Hepatocyte (in vitro differentiated cells): ENCODE measurements around the gene HNRNPLL. TPM values are rescaled to one million over a fixed set of nuclear protein-coding genes. Genes with fewer than 3 reads are reported as not detected.

Experiments used
- DNase-seq: peaks from one replicate; pipeline ENCODE4 v3.0.0-alpha.2; 2016; ENCODE audit warnings: low spot score
- H2AFZ ChIP-seq: fragments of 200-600 bp; sonication (generic); 2 replicates; pipeline ENCODE4 v1.6.0; 2016; ENCODE audit warnings: antibody characterized with exemption, mild to moderate bottlenecking
- H3K27ac ChIP-seq: fragments of 200-600 bp; sonication (generic); 2 replicates; pipeline ENCODE4 v1.5.1; 2016; ENCODE audit warnings: mild to moderate bottlenecking
- H3K27me3 ChIP-seq: fragments of 200-600 bp; sonication (generic); 2 replicates; pipeline ENCODE4 v1.6.1; 2016
- H3K36me3 ChIP-seq: fragments of 200-600 bp; sonication (generic); replicated peaks from 2 replicates; pipeline ENCODE4 v1.5.1; 2016; ENCODE audit warnings: low read depth; ENCODE audit not compliant: insufficient read depth
- H3K4me1 ChIP-seq: fragments of 200-600 bp; sonication (generic); 2 replicates; pipeline ENCODE4 v1.5.1; 2016; ENCODE audit warnings: mild to moderate bottlenecking, moderate library complexity; ENCODE audit not compliant: insufficient read depth
- H3K4me2 ChIP-seq: fragments of 200-600 bp; sonication (generic); 2 replicates; pipeline ENCODE4 v1.6.0; 2016
- H3K4me3 ChIP-seq: fragments of 200-600 bp; sonication (generic); 2 replicates; pipeline ENCODE4 v1.5.1; 2016; ENCODE audit warnings: mild to moderate bottlenecking
- H3K79me2 ChIP-seq: fragments of 200-600 bp; sonication (generic); 2 replicates; pipeline ENCODE4 v1.6.0; 2017; ENCODE audit warnings: mild to moderate bottlenecking
- H3K9me2 ChIP-seq: fragments of 200-600 bp; sonication (generic); replicated peaks from 2 replicates; pipeline ENCODE4 v1.6.0; 2017; ENCODE audit warnings: mild to moderate bottlenecking; ENCODE audit not compliant: insufficient read depth
- H3K9me3 ChIP-seq: fragments of 200-600 bp; sonication (generic); 2 replicates; pipeline ENCODE4 v1.5.1; 2016; ENCODE audit warnings: low read depth, mild to moderate bottlenecking
- H4K20me1 ChIP-seq: fragments of 200-600 bp; sonication (generic); 2 replicates; pipeline ENCODE4 v1.6.0; 2016; ENCODE audit warnings: mild to moderate bottlenecking; ENCODE audit not compliant: insufficient read depth, poor library complexity, severe bottlenecking
- CTCF ChIP-seq: fragments of 200-600 bp; sonication (generic); IDR thresholded peaks from 2 replicates; pipeline ENCODE4 v1.5.1; 2016; ENCODE audit warnings: antibody characterized with exemption, mild to moderate bottlenecking; ENCODE audit not compliant: poor library complexity
- EZH2 ChIP-seq: fragments of 200-600 bp; sonication (generic); IDR thresholded peaks from 2 replicates; pipeline ENCODE4 v1.6.1; 2016; ENCODE audit warnings: antibody characterized with exemption, mild to moderate bottlenecking, borderline replicate concordance
- EZH2phosphoT487 ChIP-seq: fragments of 200-600 bp; sonication (generic); IDR thresholded peaks from one replicate; pipeline ENCODE4 v1.6.1; 2018; ENCODE audit warnings: antibody characterized with exemption, mild to moderate bottlenecking, low read depth, moderate library complexity; ENCODE audit not compliant: unreplicated experiment, severe bottlenecking
- WGBS: methylation state at CpG from one replicate; pipeline ENCODE4 v1.1.6; 2016; ENCODE audit warnings: low lambda C conversion rate; ENCODE audit errors: missing lambda C conversion rate; 5-methylcytosine and 5-hydroxymethylcytosine counted together
- polyA plus RNA-seq: library from polyadenylated mRNA; unstranded; fragments of >200 nt; fragmentation: Nextera tagmentation; extraction: Ambion mirVana; gene quantifications from 2 replicates; pipeline ENCODE4 v1.2.1, GENCODE V29; 2016
- total RNA-seq: library from RNA; depleted of rRNA; stranded (reverse); fragments of >200 nt; gene quantifications from 2 replicates; pipeline ENCODE4 v1.2.3, GENCODE V29; 2014

Gene HNRNPLL
- total and polyA plus RNA-seq, 2 experiments from 2014 or later: 37.6 to 55.7 TPM

- WGBS: 83% methylated on average over 4 of the region's 4 CpGs
- Histone ChIP-seq H3K9me2 (no peaks in the 10 kb centered on the region), H3K4me3 (no peak overlapping the region), H3K27me3 (no peaks in the 10 kb centered on the region), H3K4me2 (no peak overlapping the region), H4K20me1 (no peaks in the 10 kb centered on the region), H3K9me3 (no peaks in the 10 kb centered on the region), H3K4me1 (no peaks in the 10 kb centered on the region), H3K27ac (no peak overlapping the region), H3K79me2 (no peaks in the 10 kb centered on the region), H3K36me3 (no peaks in the 10 kb centered on the region), H2AFZ (no peak overlapping the region)
- no peak for TF ChIP-seq CTCF
- no peak for TF ChIP-seq EZH2
- no peak for TF ChIP-seq EZH2phosphoT487
- no peak for DNase-seq
Measured at GRCh38 chr2:38549851-38550250, 52.9 kb downstream of the HNRNPLL start.

DNA sequence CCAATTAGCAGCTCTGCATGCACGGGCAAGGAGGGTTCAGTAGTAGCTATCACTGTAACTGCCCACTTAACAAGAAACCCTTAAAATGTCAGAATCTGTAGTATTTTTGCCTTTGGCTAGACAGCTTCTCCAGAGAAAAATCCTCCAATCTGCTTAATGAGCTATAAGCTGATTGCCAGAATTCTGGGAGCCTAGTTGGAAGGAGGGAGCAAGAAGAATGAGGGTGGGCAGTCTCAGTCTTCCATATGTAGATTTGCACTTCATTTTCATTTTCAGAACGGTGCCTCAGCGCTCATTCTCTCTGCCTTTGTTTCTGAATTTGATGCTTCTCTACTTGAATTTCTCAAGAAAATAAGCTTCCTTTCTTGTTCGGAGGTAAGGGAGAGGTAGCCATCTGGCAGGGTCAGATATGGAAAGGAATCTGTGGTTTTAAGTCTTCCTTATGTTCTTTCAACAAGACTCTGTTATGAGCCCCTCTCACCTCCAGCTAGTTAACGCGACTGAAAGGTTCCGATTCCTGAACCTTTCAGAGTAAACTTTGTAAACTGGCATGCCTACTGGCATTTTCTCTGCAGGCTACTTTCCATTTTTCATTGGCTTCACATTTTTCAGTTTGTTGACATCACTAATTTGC, 53.5 kb downstream of the HNRNPLL start:
- Histone ChIP-seq H2AFZ (no peak overlapping the region), H4K20me1 (no peaks in the 10 kb centered on the region), H3K27ac (no peak overlapping the region), H3K9me3 (no peaks in the 10 kb centered on the region), H3K4me2 (no peak overlapping the region), H3K79me2 (no peaks in the 10 kb centered on the region), H3K4me1 (no peaks in the 10 kb centered on the region), H3K4me3 (no peak overlapping the region), H3K9me2 (no peaks in the 10 kb centered on the region), H3K27me3 (no peaks in the 10 kb centered on the region), H3K36me3 (no peaks in the 10 kb centered on the region)
- WGBS: 76% methylated on average over 7 of the region's 7 CpGs
- no peak for TF ChIP-seq CTCF
- TF ChIP-seq EZH2: no peak
- no peak for TF ChIP-seq EZH2phosphoT487
- DNase-seq: no peak

GRCh38 chr2:38547791-38548190, 54.9 kb downstream of the HNRNPLL start:
- Histone ChIP-seq H3K36me3 (no peaks in the 10 kb centered on the region), H3K4me3 (no peak overlapping the region), H3K4me2 (no peak overlapping the region), H2AFZ (no peak overlapping the region), H3K27ac (no peak overlapping the region), H4K20me1 (no peaks in the 10 kb centered on the region), H3K79me2 (no peaks in the 10 kb centered on the region), H3K9me3 (no peaks in the 10 kb centered on the region), H3K27me3 (no peaks in the 10 kb centered on the region), H3K9me2 (no peaks in the 10 kb centered on the region), H3K4me1 (no peaks in the 10 kb centered on the region)
- TF ChIP-seq EZH2phosphoT487: no peak
- TF ChIP-seq EZH2: no peak
- TF ChIP-seq CTCF: no peak
- 92% methylated on average over 1 of the region's 1 CpG for WGBS
- DNase-seq: no peak

DNA sequence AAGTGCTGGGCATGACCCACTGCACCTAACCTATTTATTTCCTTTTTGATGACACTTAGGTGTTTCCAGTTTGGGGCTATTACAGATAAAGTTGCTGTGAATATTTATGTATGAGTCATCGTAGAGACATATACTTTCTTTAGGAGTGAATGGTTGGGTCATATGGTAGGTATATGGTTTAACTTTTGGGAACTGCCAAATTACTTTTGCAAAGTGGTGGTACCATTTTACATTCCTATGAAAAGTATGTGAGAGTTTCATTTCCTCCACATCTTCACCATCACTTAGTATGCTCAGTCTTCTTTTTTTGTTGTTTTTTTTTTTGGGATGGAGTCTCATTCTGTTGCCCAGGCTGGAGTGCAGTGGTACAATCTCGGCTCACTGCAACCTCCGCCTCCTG, 56.1 kb downstream of the HNRNPLL start:
- Histone ChIP-seq H3K27ac (no peak overlapping the region), H4K20me1 (no peaks in the 10 kb centered on the region), H3K27me3 (no peaks in the 10 kb centered on the region), H2AFZ (no peak overlapping the region), H3K4me3 (no peak overlapping the region), H3K36me3 (no peaks in the 10 kb centered on the region), H3K9me3 (no peaks in the 10 kb centered on the region), H3K4me2 (no peak overlapping the region), H3K79me2 (no peaks in the 10 kb centered on the region), H3K9me2 (no peaks in the 10 kb centered on the region), H3K4me1 (no peaks in the 10 kb centered on the region)
- DNase-seq: no peak
- 92% methylated on average over 3 of the region's 3 CpGs for WGBS
- TF ChIP-seq CTCF: no peak
- TF ChIP-seq EZH2: no peak
